SK-N-SH treated with all-trans-retinoic acid at 6 μM for 48 hours (cell line): Measurements from ENCODE around the gene PDE5A.
"Not testable (repeated sequence)": the region's sequence is repeated elsewhere in the genome, so short reads cannot be mapped to it uniquely, and the experiment has no call there.

Experiments used
- ATAC-seq: fragments of 200-7000 bp; cut with Tn5 transposase; 3 replicates; pipeline ENCODE4 v1.9.1; 2020; ENCODE audit warnings: mild to moderate bottlenecking, moderate library complexity
- ARNTL ChIP-seq: fragments of 450-650 bp; formaldehyde crosslinking; IDR thresholded peaks from 2 replicates; pipeline ENCODE4 v1.5.0; 2020; ENCODE audit warnings: low read depth, mild to moderate bottlenecking, moderate library complexity, borderline replicate concordance
- BACH2 ChIP-seq: fragments of 250-450 bp; sonication (Bioruptor Pico); IDR thresholded peaks from 2 replicates; pipeline ENCODE4 v1.9.0; 2021; ENCODE audit warnings: mild to moderate bottlenecking, borderline replicate concordance
- CSDC2 ChIP-seq: fragments of 250-450 bp; sonication (Bioruptor Pico); IDR thresholded peaks from 2 replicates; pipeline ENCODE4 v1.5.0; 2020; ENCODE audit warnings: mild to moderate bottlenecking, moderate library complexity
- ESRRG ChIP-seq: fragments of 250-450 bp; sonication (Bioruptor Pico); IDR thresholded peaks from 2 replicates; pipeline ENCODE4 v1.6.1; 2021; ENCODE audit warnings: mild to moderate bottlenecking
- GLIS3 ChIP-seq: fragments of 250-450 bp; sonication (Bioruptor Pico); IDR thresholded peaks from 2 replicates; pipeline ENCODE4 v1.5.0; 2020; ENCODE audit warnings: mild to moderate bottlenecking, moderate library complexity
- ISL1 ChIP-seq: fragments of 250-450 bp; sonication (Bioruptor Pico); IDR thresholded peaks from 2 replicates; pipeline ENCODE4 v2.1.2; 2022; ENCODE audit warnings: mild to moderate bottlenecking, moderate library complexity
- OSR1 ChIP-seq: fragments of 250-450 bp; sonication (Bioruptor Pico); IDR thresholded peaks from 2 replicates; pipeline ENCODE4 v1.8.0; 2022; ENCODE audit warnings: moderate library complexity, mild to moderate bottlenecking, inconsistent platforms
- PPARA ChIP-seq: fragments of 250-450 bp; sonication (Bioruptor Pico); IDR thresholded peaks from 2 replicates; pipeline ENCODE4 v1.5.0; 2020; ENCODE audit warnings: mild to moderate bottlenecking, borderline replicate concordance
- RARB ChIP-seq: fragments of 250-450 bp; sonication (Bioruptor Pico); IDR thresholded peaks from 2 replicates; pipeline ENCODE4 v1.8.0; 2021; ENCODE audit warnings: mild to moderate bottlenecking, moderate library complexity
- SNAI2 ChIP-seq: fragments of 250-450 bp; sonication (Bioruptor Pico); IDR thresholded peaks from 2 replicates; pipeline ENCODE4 v1.5.0; 2020; ENCODE audit warnings: mild to moderate bottlenecking, moderate library complexity
- TCF4 ChIP-seq: fragments of 250-450 bp; sonication (Bioruptor Pico); IDR thresholded peaks from 2 replicates; pipeline ENCODE4 v1.8.0; 2021; ENCODE audit warnings: mild to moderate bottlenecking, moderate library complexity, borderline replicate concordance
- TOX ChIP-seq: fragments of 250-450 bp; sonication (Bioruptor Pico); IDR thresholded peaks from 2 replicates; pipeline ENCODE4 v1.8.0; 2021; ENCODE audit warnings: mild to moderate bottlenecking, moderate library complexity, borderline replicate concordance
- TSHZ2 ChIP-seq: fragments of 250-450 bp; sonication (Bioruptor Pico); IDR thresholded peaks from 2 replicates; pipeline ENCODE4 v1.5.0; 2020; ENCODE audit warnings: mild to moderate bottlenecking, moderate library complexity
- ZC3H10 ChIP-seq: fragments of 250-450 bp; sonication (Bioruptor Pico); IDR thresholded peaks from 2 replicates; pipeline ENCODE4 v1.5.1; 2021; ENCODE audit warnings: mild to moderate bottlenecking, moderate library complexity
- ZFP3 ChIP-seq: fragments of 250-450 bp; sonication (Bioruptor Pico); IDR thresholded peaks from 2 replicates; pipeline ENCODE4 v1.5.0; 2020; ENCODE audit warnings: mild to moderate bottlenecking, moderate library complexity
- ZFP30 ChIP-seq: fragments of 450-650 bp; formaldehyde crosslinking; IDR thresholded peaks from 2 replicates; pipeline ENCODE4 v1.5.0; 2022; ENCODE audit warnings: mild to moderate bottlenecking, moderate library complexity
- ZNF565 ChIP-seq: fragments of 450-650 bp; formaldehyde crosslinking; conservative IDR thresholded peaks from 2 replicates; pipeline ENCODE4 v1.5.0; 2020; ENCODE audit warnings: low read depth, mild to moderate bottlenecking, moderate library complexity
- ZNF70 ChIP-seq: fragments of 450-650 bp; formaldehyde crosslinking; IDR thresholded peaks from 2 replicates; pipeline ENCODE4 v1.5.0; 2020; ENCODE audit warnings: mild to moderate bottlenecking, moderate library complexity
- ZNF8 ChIP-seq: fragments of 450-650 bp; formaldehyde crosslinking; IDR thresholded peaks from 2 replicates; pipeline ENCODE4 v1.5.0; 2020; ENCODE audit warnings: mild to moderate bottlenecking, moderate library complexity
- TF ChIP-seq, protein P1 (sequence below): fragments of 250-450 bp; sonication (Bioruptor Pico); IDR thresholded peaks from 2 replicates; pipeline ENCODE4 v1.5.1; 2020; ENCODE audit warnings: low read depth, mild to moderate bottlenecking, moderate library complexity
- TF ChIP-seq, protein P2 (sequence below): fragments of 250-450 bp; sonication (Bioruptor Pico); IDR thresholded peaks from 2 replicates; pipeline ENCODE4 v1.8.0; 2021; ENCODE audit warnings: low read depth, mild to moderate bottlenecking, moderate library complexity, borderline replicate concordance
- TF ChIP-seq, protein P3 (sequence below): fragments of 250-450 bp; sonication (Bioruptor Pico); IDR thresholded peaks from 2 replicates; pipeline ENCODE4 v1.8.0; 2020; ENCODE audit warnings: mild to moderate bottlenecking, moderate library complexity, borderline replicate concordance
- TF ChIP-seq, protein P4 (sequence below): fragments of 250-450 bp; sonication (Bioruptor Pico); IDR thresholded peaks from 2 replicates; pipeline ENCODE4 v1.5.1; 2021; ENCODE audit warnings: mild to moderate bottlenecking, moderate library complexity

PDE5A gene

DNA sequence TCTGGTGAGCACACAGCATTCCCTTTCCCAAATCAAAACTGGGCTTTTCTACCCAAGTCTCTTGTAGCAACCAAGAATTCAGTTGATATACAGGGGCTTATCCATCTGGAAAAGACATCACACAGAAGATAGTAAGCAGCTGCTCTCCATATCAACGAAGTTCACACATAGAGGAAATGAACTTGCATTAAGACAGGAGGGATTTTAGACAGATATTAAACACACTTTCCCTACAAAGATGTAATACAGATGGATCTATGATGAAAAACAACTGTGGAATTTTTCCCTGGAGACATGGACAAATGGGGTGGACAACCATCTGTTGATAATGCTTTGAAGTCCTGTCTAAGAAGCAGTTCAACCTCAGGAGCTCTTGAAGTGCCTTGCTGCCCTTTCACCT is 9.8 kb upstream of the PDE5A start:
- no peak for ATAC-seq
- TF ChIP-seq TCF4 (CRISPR knock-in tag) (peak; percentile 37; the same call in 1 of the 2 replicates), ISL1 (CRISPR knock-in tag) (peak; percentile 35), ZNF565 (no peak)

- ATAC-seq, result not testable (repeated sequence)
Measured at GRCh38 chr4:119636851-119637250, 8.2 kb upstream of the PDE5A start.

DNA sequence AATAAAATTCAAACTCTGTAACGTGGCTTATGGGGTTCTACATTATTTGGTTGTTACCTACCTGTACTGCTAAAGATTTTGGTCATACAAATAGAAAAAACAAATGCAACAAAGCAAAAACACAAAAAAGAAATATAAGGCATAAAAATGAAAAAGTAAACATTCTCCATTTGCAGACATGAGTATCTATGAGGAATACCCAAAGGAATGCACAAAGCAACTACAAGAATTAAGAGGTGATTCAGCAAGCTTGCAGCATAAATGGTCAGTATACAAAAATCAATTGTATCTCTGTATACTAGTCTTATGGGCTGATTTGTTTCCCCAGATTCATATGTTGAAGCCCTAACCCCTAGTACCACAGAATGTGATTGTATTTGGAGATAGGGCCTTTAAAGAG is 3.6 kb upstream of the PDE5A start:
- no peak for ATAC-seq
- TF ChIP-seq RARB (CRISPR knock-in tag) (no peak), ZFP30 (CRISPR knock-in tag) (no peak), ISL1 (CRISPR knock-in tag) (no peak), ESRRG (CRISPR knock-in tag) (no peak), BACH2 (no peak), TOX (CRISPR knock-in tag) (no peak), TSHZ2 (CRISPR knock-in tag) (no peak), PPARA (CRISPR knock-in tag) (no peak), ZNF8 (CRISPR knock-in tag) (no peak), ZFP3 (CRISPR knock-in tag) (no peak), TCF4 (CRISPR knock-in tag) (no peak), CSDC2 (no peak), GLIS3 (CRISPR knock-in tag) (no peak), ZNF565 (no peak), SNAI2 (CRISPR knock-in tag) (no peak), OSR1 (CRISPR knock-in tag) (no peak)
- TF ChIP-seq, protein P1, sequence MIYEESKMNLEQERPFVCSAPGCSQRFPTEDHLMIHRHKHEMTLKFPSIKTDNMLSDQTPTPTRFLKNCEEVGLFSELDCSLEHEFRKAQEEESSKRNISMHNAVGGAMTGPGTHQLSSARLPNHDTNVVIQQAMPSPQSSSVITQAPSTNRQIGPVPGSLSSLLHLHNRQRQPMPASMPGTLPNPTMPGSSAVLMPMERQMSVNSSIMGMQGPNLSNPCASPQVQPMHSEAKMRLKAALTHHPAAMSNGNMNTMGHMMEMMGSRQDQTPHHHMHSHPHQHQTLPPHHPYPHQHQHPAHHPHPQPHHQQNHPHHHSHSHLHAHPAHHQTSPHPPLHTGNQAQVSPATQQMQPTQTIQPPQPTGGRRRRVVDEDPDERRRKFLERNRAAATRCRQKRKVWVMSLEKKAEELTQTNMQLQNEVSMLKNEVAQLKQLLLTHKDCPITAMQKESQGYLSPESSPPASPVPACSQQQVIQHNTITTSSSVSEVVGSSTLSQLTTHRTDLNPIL, result no peak
- TF ChIP-seq, protein P2, sequence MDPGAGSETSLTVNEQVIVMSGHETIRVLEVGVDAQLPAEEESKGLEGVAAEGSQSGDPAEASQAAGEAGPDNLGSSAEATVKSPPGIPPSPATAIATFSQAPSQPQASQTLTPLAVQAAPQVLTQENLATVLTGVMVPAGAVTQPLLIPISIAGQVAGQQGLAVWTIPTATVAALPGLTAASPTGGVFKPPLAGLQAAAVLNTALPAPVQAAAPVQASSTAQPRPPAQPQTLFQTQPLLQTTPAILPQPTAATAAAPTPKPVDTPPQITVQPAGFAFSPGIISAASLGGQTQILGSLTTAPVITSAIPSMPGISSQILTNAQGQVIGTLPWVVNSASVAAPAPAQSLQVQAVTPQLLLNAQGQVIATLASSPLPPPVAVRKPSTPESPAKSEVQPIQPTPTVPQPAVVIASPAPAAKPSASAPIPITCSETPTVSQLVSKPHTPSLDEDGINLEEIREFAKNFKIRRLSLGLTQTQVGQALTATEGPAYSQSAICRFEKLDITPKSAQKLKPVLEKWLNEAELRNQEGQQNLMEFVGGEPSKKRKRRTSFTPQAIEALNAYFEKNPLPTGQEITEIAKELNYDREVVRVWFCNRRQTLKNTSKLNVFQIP, result no peak
- TF ChIP-seq, protein P3, sequence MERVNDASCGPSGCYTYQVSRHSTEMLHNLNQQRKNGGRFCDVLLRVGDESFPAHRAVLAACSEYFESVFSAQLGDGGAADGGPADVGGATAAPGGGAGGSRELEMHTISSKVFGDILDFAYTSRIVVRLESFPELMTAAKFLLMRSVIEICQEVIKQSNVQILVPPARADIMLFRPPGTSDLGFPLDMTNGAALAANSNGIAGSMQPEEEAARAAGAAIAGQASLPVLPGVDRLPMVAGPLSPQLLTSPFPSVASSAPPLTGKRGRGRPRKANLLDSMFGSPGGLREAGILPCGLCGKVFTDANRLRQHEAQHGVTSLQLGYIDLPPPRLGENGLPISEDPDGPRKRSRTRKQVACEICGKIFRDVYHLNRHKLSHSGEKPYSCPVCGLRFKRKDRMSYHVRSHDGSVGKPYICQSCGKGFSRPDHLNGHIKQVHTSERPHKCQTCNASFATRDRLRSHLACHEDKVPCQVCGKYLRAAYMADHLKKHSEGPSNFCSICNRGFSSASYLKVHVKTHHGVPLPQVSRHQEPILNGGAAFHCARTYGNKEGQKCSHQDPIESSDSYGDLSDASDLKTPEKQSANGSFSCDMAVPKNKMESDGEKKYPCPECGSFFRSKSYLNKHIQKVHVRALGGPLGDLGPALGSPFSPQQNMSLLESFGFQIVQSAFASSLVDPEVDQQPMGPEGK (CRISPR knock-in tag), result no peak

- ATAC-seq, result peak; percentile 49
- TF ChIP-seq, protein P1, result no peak
- no peak for TF ChIP-seq ARNTL (CRISPR knock-in tag)
- no peak for TF ChIP-seq ZNF565
- no peak for TF ChIP-seq ZNF70 (CRISPR knock-in tag)
- TF ChIP-seq, protein P4, sequence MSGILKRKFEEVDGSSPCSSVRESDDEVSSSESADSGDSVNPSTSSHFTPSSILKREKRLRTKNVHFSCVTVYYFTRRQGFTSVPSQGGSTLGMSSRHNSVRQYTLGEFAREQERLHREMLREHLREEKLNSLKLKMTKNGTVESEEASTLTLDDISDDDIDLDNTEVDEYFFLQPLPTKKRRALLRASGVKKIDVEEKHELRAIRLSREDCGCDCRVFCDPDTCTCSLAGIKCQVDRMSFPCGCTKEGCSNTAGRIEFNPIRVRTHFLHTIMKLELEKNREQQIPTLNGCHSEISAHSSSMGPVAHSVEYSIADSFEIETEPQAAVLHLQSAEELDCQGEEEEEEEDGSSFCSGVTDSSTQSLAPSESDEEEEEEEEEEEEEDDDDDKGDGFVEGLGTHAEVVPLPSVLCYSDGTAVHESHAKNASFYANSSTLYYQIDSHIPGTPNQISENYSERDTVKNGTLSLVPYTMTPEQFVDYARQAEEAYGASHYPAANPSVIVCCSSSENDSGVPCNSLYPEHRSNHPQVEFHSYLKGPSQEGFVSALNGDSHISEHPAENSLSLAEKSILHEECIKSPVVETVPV (CRISPR knock-in tag), result no peak
- TF ChIP-seq ISL1 (CRISPR knock-in tag), result no peak
- TF ChIP-seq, protein P3 (CRISPR knock-in tag), result no peak
- TF ChIP-seq ZNF8 (CRISPR knock-in tag), result no peak
- TF ChIP-seq, protein P2, result no peak
- no peak for TF ChIP-seq ZFP3 (CRISPR knock-in tag)
- TF ChIP-seq CSDC2, result no peak
- TF ChIP-seq OSR1 (CRISPR knock-in tag), result no peak
- TF ChIP-seq ESRRG (CRISPR knock-in tag), result no peak
- no peak for TF ChIP-seq ZC3H10
- no peak for TF ChIP-seq BACH2
Measured at GRCh38 chr4:119629142-119629471, 503 bp upstream of the PDE5A start.
